Central memory CD4-positive, alpha-beta T cell (primary cell): Measurements from ENCODE around the gene SELENOO.

ENCODE experiments used
- DNase-seq: peaks from one replicate; pipeline ENCODE4 v3.0.0; 2022

The SELENOO gene

DNA sequence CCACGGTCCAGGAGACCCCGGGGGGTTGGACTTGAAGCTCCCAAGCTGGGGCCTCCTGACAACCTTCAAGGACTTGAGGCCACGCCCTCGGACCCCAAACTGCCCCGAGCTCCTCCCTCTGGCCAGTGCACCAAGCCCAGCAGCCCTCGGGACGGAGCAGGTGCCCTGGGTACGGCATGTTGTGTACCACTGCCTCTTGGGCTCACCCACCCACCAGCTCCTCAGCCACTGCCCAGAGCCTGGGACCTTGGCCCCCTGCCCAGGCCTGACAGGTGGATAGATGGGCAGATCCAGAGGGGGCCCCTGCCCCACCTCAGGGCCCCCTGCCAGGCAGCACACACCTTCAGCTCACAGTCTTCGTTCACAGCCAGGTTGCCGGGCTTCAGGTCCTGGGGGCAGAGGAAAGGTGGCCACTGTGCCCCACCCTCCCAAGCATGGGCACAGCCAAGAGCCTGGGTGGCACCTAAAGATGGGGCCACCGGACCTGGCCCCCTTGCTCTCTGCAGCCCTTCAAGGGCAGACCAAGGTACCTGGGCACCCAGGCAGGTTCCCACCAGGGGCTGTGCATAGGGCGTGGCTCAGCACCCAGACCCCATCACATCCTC lies 55.5 kb downstream of the SELENOO start:
- DNase-seq = no peak

DNA sequence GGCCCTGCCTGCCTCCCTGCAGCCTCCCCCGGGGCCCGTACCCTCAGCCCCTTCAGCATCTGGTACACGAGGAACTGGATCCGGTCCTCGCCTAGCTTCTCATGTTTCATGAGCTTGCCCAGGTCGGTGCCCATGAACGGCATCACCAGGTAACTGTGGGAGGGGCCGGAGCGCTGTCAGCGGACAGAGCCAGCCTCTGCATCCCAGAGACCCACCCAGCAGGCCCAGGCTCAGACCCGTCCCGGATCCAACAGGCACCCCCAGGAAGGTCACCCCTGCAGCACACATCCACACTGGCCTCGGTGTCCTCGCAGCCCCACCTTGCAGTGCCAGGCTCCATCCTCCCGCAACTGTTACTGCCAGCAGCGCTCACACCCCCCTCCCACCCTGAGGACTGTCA lies 56.2 kb downstream of the SELENOO start:
- DNase-seq = no peak

DNA sequence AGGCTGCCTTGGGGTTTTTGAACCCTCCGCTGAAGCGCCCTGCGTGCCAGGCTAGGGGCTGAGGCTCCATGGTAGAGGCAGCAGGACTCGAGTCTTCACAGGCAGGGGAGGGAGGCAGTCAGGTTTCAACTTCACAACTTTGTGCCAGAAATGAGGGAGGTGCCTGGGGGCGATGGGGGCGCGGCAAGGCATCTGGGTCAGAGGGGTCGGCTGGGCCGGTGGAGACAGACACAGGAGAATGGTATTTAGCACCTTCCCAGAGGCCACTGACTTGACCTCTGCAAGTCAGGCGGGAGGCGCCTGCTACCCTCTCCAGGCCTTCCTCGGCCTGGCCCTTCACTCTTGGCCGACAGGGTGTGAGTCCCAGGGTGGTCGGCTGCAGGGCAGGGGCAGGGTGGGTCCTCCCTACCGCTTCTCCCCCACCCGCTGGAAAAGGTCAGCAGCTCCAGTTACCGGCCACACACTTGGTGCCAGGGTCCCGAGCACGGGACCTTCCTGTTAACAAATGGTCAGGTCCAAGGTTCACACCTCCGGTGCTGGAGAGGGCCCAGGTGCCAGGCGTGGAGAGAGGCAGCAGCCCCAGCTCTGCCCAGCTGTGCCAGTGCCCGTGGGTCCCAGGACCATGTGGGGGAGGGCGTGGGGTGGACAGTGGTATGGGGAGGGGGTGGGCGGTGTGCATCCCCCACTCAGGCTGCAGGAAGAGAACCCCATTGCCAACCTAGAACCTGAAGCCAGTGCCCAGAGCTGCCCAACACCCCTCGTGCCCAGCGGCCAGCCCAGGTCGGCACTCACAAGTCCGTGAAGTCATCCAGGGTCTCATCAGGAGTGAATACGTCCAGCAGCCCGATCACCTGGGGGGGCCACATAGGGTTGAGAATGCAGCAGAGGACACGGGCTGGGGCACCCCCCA lies 56.9 kb downstream of the SELENOO start:
- no peak for DNase-seq

- no peak for DNase-seq
These were observed 57.8 kb downstream of the SELENOO start for GRCh38 chr22:50258361-50259292.

GRCh38 chr22:50259302-50259701 lies 58.5 kb downstream of the SELENOO start:
- DNase-seq = no peak

- DNase-seq = no peak
These were observed 59.6 kb downstream of the SELENOO start for GRCh38 chr22:50260434-50260800.

- no peak for DNase-seq
These were observed 60.2 kb downstream of the SELENOO start for GRCh38 chr22:50260801-50261614.

DNA sequence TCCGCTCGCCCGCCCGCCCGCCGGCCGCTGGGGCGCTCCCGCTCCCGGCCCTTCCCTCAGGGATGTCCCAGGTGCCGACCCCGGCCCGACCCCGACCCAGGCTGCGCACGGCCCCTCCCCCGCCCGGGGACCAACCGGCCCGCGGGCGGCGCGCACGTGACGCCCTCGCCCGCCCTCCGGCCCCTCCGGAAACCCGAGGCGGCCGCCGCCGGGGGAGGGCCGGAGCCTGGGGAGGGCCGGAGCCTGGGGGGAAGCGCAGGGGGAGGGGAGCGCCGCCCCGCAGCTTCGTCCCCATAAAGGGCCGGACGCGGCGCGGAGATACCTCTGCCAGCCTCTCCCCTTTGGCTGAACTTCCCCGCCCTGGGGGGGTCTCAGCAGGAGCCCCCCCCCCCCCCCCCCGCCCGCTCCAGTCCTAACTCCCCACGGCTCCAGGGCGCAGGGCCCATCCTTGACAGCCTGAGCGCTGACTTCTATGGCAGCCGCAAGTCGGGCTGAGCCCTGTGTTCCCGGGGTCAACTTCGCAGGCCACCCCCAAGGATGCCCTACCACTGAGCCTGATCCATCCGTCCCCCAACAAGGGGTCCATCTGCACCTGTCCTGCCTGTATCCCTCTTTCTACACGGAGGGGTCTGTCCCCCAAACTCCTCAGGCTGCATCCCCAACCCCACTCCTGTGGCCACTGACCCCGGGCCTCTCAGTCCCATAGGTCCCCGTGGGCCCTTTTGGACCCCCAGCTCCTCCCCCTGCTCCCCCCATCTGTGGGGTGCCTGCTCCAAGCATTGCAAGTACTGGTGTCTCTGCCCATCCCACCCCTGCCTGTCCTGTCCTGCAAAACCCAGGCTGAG lies 61.0 kb downstream of the SELENOO start, which contains the start of gene MAPK12:
MAPK12 (minus strand) TSS at position 69 of the 845 bp plus-strand sequence. CDS start 174 bp downstream, outside the sequence.
- no peak for DNase-seq

DNA sequence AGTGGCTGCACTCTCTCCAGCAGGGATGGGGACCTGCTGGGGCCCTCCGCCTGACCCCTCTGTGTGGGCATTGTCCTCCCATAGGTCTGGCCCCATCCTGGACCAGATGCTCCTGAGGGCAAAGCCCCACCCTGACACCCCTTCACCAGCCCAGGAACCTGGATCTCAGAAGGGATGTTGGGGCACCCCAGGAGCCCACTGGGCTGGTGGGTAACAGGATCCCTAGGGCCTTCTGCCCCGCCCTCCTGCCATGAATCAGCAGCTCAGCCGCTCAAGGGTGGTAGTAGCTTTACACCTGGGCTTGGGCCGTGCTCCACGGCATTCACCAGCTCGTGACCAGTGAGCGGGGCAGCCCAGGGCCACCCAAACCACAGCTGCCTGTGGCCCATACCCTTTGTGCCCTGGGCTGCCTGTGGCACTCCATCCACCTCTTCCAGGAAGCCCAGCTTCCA lies 61.7 kb downstream of the SELENOO start:
- DNase-seq = no peak

GRCh38 chr22:50262973-50263617 lies 62.3 kb downstream of the SELENOO start:
- no peak for DNase-seq

GRCh38 chr22:50264104-50264745 lies 63.4 kb downstream of the SELENOO start:
- DNase-seq = no peak

- DNase-seq = no peak
These were observed 64.3 kb downstream of the SELENOO start for GRCh38 chr22:50264946-50265669.

- no peak for DNase-seq
These were observed 66.2 kb downstream of the SELENOO start for GRCh38 chr22:50266994-50267393.
